NCI-H2227 (cell line): ENCODE results near the gene CD244.

Experiments used
- DNase-seq: peaks from one replicate; lab custom pipeline; 2025; ENCODE audit not compliant: unreplicated experiment; lab: John Stamatoyannopoulos, UW

The CD244 gene

GRCh38 chr1:160850541-160850940 lies 12.1 kb downstream of the CD244 start:
- DNase-seq: no peak

GRCh38 chr1:160846281-160846680 lies 16.4 kb downstream of the CD244 start:
- no peak for DNase-seq

- DNase-seq: no peak
Observed at GRCh38 chr1:160844447-160845232, 18.0 kb downstream of the CD244 start.

GRCh38 chr1:160841079-160841478 lies 21.6 kb downstream of the CD244 start:
- DNase-seq: no peak

- no peak for DNase-seq
Observed at GRCh38 chr1:160839746-160840145, 22.9 kb downstream of the CD244 start.

GRCh38 chr1:160838888-160839287 lies 23.8 kb downstream of the CD244 start:
- no peak for DNase-seq

- DNase-seq: no peak
Observed at GRCh38 chr1:160837558-160838205, 25.0 kb downstream of the CD244 start.

GRCh38 chr1:160836981-160837557 lies 25.6 kb downstream of the CD244 start:
- no peak for DNase-seq

- DNase-seq: no peak
Observed at GRCh38 chr1:160836561-160836960, 26.1 kb downstream of the CD244 start.

- no peak for DNase-seq
Observed at GRCh38 chr1:160835751-160836150, 26.9 kb downstream of the CD244 start.

- DNase-seq: peak; percentile 38
Observed at GRCh38 chr1:160834945-160835565, 27.6 kb downstream of the CD244 start.

GRCh38 chr1:160830321-160831153 lies 32.1 kb downstream of the CD244 start:
- peak; percentile 59 for DNase-seq

GRCh38 chr1:160829766-160830165 lies 32.9 kb downstream of the CD244 start:
- DNase-seq: no peak

GRCh38 chr1:160827418-160827817 lies 35.3 kb downstream of the CD244 start:
- DNase-seq: no peak

GRCh38 chr1:160826546-160826945 lies 36.1 kb downstream of the CD244 start:
- DNase-seq: no peak

- DNase-seq: no peak
Observed at GRCh38 chr1:160823296-160823695, 39.4 kb downstream of the CD244 start.

GRCh38 chr1:160821627-160822026 lies 41.1 kb downstream of the CD244 start:
- no peak for DNase-seq

GRCh38 chr1:160819186-160819585 lies 43.5 kb downstream of the CD244 start:
- no peak for DNase-seq

GRCh38 chr1:160818207-160818937 lies 44.3 kb downstream of the CD244 start:
- no peak for DNase-seq

GRCh38 chr1:160814856-160815255 lies 47.8 kb downstream of the CD244 start:
- DNase-seq: no peak
